Activated T-helper 1 cell treated with Interleukin-2 at 50 U/mL for 16 hours (primary cell): ENCODE measurements around the gene THG1L.
"Not testable (repeated sequence)": the region's sequence is repeated elsewhere in the genome, so short reads cannot be mapped to it uniquely, and the experiment has no call there.

Source experiments
- DNase-seq: peaks from one replicate; pipeline ENCODE4 v3.0.0-alpha.2; 2020; ENCODE audit warnings: low read depth

Gene THG1L

GRCh38 chr5:157727858-157728257 is 3.4 kb upstream of the THG1L start:
- not testable (repeated sequence) for DNase-seq

GRCh38 chr5:157729858-157730257 is 1.4 kb upstream of the THG1L start:
- no peak for DNase-seq

- no peak for DNase-seq
Measured at GRCh38 chr5:157730900-157731271, 334 bp upstream of the THG1L start.

- no peak for DNase-seq
Measured at GRCh38 chr5:157732130-157732514, 902 bp downstream of the THG1L start.

GRCh38 chr5:157732596-157733262 is 1.5 kb downstream of the THG1L start:
- DNase-seq, result no peak

- no peak for DNase-seq
Measured at GRCh38 chr5:157734436-157734835, 3.2 kb downstream of the THG1L start.

GRCh38 chr5:157735991-157736390 is 4.8 kb downstream of the THG1L start:
- DNase-seq, result no peak

- DNase-seq, result no peak
Measured at GRCh38 chr5:157739388-157740228, 8.4 kb downstream of the THG1L start.

GRCh38 chr5:157740229-157740610 is 9.0 kb downstream of the THG1L start:
- no peak for DNase-seq

- no peak for DNase-seq
Measured at GRCh38 chr5:157741131-157741530, 9.9 kb downstream of the THG1L start.

- DNase-seq, result peak; percentile 88
Measured at GRCh38 chr5:157743163-157744050, 12.2 kb downstream of the THG1L start, which contains the start of gene LSM11. Gene LSM11 (plus strand): TSS chr5:157743712. CDS start chr5:157743751, 39 bp downstream.

GRCh38 chr5:157744051-157745011 is 13.1 kb downstream of the THG1L start:
- no peak for DNase-seq

- DNase-seq, result no peak
Measured at GRCh38 chr5:157745041-157745456, 13.8 kb downstream of the THG1L start.

- no peak for DNase-seq
Measured at GRCh38 chr5:157747173-157747740, 16.0 kb downstream of the THG1L start.

- DNase-seq, result no peak
Measured at GRCh38 chr5:157747766-157748700, 16.8 kb downstream of the THG1L start.

GRCh38 chr5:157748760-157749461 is 17.7 kb downstream of the THG1L start:
- no peak for DNase-seq

GRCh38 chr5:157749462-157749799 is 18.2 kb downstream of the THG1L start:
- no peak for DNase-seq

GRCh38 chr5:157750320-157750719 is 19.1 kb downstream of the THG1L start:
- DNase-seq, result no peak

GRCh38 chr5:157756122-157756521 is 24.9 kb downstream of the THG1L start:
- no peak for DNase-seq
